IPS-18c (cell line): ENCODE data around the gene DNAJB5.

Source experiments
- H3K4me3 ChIP-seq: 2 replicates; pipeline ENCODE4 v1.7.0; 2013; ENCODE audit warnings: low read depth, mild to moderate bottlenecking, low read length, moderate library complexity; ENCODE audit not compliant: insufficient read depth
- H3K9me3 ChIP-seq: one replicate; pipeline ENCODE4 v1.6.1; 2013; ENCODE audit warnings: mild to moderate bottlenecking, low read length, moderate library complexity; ENCODE audit not compliant: control insufficient read depth, insufficient read depth

Gene DNAJB5

DNA sequence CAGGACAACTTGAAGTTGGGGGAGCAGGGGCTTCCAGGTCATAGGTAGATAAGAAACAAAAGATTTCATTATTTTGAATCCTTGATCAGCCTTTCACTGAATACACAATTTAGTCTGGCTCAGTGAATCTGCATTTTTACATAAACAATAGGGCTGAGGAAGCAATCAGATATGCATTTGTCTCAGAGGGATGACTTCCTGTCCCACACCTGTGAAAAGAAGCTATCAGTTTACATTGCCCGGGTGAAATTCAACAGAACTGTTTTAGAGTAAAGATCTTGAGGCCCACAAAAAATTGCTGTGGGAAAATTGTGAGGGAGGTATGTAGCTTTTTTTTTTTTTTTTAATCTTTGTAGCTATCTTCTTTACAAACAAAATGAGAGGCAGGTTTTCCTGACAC lies 38.3 kb downstream of the DNAJB5 start:
- H3K9me3 ChIP-seq: peaks cover 8% of the 10 kb centered on the region
- no peak overlapping the region for H3K4me3 ChIP-seq

DNA sequence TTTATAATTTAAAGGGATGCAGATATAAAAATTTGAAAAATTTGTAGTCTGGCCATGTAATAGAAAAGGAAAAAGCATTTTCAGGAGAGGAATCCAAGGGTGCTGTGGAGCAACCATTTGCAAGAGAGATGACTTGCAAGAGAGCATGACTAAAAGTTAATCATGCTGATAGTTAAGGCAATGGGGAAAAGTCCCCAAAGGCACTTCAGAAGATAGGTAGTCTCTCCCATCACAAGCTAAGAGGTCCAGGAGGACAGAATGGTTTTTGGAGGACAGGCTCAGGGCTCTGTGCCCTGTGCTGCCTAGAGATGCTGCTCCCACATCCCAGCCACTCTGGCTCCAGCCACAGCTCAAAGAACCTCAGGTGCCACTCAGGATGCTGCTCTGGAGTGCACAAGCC lies 38.8 kb downstream of the DNAJB5 start:
- H3K9me3 ChIP-seq: peaks cover 8% of the 10 kb centered on the region
- no peak overlapping the region for H3K4me3 ChIP-seq

DNA sequence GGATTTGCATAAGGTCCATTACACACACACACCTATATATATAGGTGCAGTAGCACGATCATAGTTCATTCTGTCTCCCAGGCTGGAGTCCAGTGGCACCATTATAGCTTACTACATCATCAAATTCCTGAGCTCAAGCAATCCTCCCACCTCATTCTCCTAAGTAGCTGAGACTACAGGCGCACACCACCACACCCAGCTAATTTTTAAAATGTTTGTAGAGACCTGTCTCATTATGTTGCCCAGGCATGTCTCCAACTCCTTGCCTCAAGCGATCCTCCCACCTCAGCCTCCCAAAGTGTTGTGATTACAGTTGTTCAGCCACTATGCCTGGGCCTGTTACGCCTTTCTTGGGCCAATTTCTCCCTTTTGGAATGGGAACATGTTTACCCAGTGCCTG lies 39.7 kb downstream of the DNAJB5 start:
- Histone ChIP-seq H3K4me3 (no peak overlapping the region), H3K9me3 (peaks cover 8% of the 10 kb centered on the region)

DNA sequence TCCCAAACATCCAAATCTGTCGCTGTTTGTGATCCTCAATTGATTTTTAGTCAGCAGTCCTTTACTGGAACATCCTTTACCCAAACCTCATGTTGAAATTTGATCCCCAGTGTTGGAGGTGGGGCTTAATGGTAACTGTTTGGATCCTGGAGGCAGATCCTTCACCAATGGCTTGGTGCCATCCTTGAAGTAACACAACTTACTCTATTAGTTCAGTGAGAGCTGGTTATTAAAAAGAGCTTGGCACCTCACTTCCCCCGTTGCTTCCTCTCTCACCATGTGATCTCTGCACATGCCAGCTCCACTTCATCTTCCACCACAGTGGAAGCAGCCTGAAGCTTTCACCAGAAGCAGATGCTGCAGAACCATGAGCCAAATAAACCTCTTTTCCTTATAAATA lies 40.3 kb downstream of the DNAJB5 start:
- Histone ChIP-seq H3K4me3 (no peak overlapping the region), H3K9me3 (peaks cover 8% of the 10 kb centered on the region)

- Histone ChIP-seq H3K9me3 (peaks cover 10% of the 10 kb centered on the region), H3K4me3 (no peak overlapping the region)
Observed at GRCh38 chr9:35033101-35033500, 43.6 kb downstream of the DNAJB5 start.

GRCh38 chr9:35035851-35036701 lies 46.5 kb downstream of the DNAJB5 start:
- Histone ChIP-seq H3K9me3 (peaks cover 4% of the 10 kb centered on the region), H3K4me3 (no peak overlapping the region; the same call in 1 of the 2 replicates)

DNA sequence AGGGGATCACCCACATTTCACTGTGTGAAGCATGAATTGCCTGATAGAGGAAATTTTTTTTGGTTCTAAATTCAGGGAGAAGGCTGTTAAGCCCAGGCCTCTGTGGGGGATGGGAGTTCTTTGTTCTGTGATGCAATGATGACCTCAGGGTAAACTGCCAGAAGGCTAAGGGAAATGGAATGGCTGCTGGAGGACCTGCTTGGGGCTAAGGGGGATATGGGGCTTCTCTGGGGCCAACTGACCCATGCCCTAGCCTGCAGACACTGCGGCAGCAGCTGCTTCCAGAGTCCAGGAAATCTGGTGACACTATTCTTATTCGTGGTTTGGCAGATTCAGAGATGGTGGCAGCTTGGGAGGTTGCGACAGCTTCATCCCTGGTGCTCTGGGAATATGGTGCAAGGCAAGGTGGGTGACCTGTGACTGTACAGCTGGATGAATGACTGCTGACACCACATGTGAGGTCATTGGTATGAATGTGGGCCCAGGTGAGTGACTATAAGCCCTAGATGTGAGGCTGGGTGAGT lies 52.6 kb downstream of the DNAJB5 start:
- no peak overlapping the region for H3K4me3 ChIP-seq
- peaks cover 2% of the 10 kb centered on the region for H3K9me3 ChIP-seq

DNA sequence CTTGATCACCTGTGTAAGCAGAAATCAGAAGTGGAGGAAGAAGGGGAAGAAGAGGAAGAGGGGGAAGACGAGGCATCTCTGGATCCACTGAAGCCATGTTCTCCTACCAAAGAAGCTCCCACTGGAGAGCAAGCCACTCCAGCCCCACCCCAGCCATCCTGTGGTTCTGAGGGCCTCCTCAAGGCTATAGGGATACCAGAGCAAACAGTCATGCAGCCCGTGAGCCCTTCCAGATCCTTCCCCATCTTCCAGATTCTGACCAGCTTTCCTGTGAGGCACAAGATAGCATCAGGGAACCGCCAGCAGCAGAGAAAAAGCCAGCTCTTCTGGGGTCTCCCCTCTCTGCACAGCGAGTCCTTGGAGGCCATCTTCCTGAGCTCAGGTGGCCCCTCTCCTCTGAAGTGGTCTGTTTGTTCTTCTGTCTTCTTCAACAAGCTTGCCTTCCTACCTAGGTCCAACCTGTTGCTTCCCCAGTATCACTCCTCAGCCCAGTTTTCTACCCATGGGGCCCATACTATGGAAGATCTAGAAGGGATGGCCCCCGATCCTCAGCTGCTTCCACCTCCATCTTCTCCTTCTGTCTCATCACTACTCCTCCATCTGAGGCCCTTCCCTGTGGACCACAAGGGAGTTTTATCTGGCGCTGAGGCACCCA lies 53.5 kb downstream of the DNAJB5 start:
- H3K4me3 ChIP-seq: no peak overlapping the region
- H3K9me3 ChIP-seq: peaks cover 2% of the 10 kb centered on the region

- no peaks in the 10 kb centered on the region for H3K9me3 ChIP-seq
- H3K4me3 ChIP-seq: no peak overlapping the region
Observed at GRCh38 chr9:35044071-35044470, 54.5 kb downstream of the DNAJB5 start.
